C4-2B (cell line): ENCODE measurements around the gene UACA.

Experiments used
- H3K27ac ChIP-seq: fragments of 450-650 bp; 2 replicates; pipeline ENCODE4 v1.5.1; 2017
- CTCF ChIP-seq: fragments of 450-650 bp; conservative IDR thresholded peaks from 2 replicates; pipeline ENCODE4 v1.5.1; 2017; ENCODE audit warnings: mild to moderate bottlenecking
- ZFX ChIP-seq: fragments of 450-650 bp; IDR thresholded peaks from 2 replicates; pipeline ENCODE4 v1.6.1; 2017

UACA gene

DNA sequence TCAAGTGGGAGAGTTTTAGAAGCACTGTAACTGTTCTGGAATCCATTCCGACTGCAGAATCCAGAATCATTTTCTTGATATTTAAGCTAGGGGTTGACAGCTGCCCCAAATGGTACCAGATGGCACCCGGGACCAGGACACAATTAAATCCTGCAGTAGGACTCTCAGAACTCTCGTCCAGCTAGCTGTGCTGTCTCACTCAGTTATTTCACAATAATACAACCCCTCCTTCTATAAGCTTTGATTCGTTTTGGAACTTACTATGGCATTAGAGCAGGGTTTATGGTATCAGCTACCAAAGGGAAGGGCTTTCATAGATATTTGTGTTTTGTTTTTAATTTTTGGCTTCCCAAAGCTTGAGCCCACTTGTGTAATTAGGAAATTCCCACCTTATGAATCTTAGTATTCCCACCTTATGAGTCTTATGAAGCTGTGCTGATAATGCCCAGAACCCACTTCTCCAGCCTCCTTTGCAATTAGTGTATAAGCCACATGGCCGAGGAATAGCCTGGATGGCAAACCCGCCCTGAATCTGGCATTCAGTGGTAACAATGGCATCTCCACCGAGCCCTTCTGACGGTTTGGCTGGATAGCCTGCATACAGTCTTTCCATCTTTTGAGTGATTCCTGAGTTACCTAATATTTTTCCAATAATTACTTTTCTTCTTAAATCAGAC is 120.1 kb downstream of the UACA start:
- H3K27ac ChIP-seq, result no peak overlapping the region
- TF ChIP-seq ZFX (no peak), CTCF (no peak)

DNA sequence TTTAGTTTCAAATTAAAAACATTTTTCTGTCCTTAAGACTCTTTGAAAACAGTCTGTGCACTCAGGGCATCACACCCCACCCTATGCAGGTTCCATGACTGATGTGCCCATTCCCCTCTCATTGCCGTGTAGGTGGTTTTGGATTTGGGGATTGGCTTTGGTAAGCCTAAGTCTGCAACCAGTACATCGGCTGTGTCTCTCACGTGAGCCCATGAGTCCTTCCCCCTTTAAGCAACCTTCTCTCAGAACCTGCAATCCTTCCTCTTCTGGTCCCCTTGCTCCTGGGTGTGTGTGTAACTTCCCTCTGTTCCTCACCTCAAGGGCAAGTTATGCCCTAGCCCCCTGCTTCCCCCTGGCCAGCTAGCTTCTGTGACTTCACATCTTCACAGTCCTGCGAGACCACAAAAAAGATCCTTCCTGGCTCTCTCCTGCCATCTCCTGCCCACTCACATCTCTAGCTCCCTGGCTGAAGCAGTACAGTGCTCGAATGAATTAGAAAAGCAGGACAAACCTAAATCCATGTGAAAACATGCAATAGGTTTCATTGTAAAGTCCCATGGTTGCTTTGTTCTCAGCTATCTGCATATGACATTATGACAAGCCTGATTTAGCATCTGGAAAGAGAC is 126.7 kb downstream of the UACA start:
- TF ChIP-seq ZFX (no peak), CTCF (no peak)
- no peak overlapping the region for H3K27ac ChIP-seq

- H3K27ac ChIP-seq, result no peak overlapping the region
- no peak for TF ChIP-seq CTCF
- no peak for TF ChIP-seq ZFX
Observed at GRCh38 chr15:70635895-70636294, 127.5 kb downstream of the UACA start.

DNA sequence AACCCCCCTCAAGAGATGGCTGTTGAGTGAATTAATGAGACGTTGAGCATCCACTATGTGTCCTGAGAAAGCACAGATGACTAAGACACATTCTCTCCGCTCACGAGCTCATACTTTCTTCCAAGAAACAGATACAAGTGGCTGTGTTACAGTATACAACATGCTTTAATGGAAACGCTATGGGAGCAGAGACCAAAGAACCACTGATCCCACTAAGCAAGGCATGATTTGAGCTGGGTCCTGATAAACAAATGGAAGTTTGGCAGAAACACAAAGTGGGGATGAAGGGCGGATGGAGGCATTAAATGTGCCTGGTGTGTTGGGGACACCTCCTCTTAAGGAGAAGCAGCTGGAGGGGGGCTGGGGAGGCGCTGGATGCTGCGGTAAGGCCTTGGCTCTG is 129.4 kb downstream of the UACA start:
- no peak overlapping the region for H3K27ac ChIP-seq
- no peak for TF ChIP-seq ZFX
- TF ChIP-seq CTCF, result no peak

DNA sequence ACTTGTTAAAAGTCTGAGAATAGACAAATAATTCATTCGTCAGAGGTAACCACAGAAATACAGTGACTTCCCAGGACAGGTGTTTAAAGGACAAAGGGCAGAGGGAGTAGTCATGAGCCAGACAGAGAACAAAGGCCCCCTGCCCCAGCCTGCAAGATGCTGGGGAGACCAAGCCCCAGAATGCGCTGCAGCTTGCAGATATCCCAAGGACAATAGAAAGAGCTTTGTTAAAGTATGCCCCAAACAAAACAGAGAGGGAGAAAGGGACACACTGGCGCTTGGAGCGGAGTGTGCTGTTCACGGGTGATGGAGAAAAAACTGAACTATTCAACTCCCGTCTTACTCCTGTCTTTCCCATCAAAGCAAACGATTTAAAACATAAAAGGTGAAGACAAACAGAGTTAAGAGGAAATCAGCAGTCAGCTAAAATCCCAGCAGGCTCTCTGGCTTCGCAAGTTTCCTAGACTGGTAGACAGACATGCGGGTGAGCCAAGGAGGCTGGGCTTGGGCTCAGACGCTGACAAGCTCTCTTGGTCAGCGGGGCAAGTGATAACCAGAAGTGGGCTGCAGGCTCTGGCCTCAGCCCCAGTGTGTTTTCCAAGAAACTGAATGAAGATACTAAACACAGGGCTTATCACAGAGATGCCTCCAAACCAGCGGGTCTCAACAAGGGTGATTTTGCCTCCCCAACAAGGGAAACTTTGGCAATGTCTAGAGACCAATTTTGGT is 130.1 kb downstream of the UACA start:
- no peak for TF ChIP-seq ZFX
- no peak overlapping the region for H3K27ac ChIP-seq

DNA sequence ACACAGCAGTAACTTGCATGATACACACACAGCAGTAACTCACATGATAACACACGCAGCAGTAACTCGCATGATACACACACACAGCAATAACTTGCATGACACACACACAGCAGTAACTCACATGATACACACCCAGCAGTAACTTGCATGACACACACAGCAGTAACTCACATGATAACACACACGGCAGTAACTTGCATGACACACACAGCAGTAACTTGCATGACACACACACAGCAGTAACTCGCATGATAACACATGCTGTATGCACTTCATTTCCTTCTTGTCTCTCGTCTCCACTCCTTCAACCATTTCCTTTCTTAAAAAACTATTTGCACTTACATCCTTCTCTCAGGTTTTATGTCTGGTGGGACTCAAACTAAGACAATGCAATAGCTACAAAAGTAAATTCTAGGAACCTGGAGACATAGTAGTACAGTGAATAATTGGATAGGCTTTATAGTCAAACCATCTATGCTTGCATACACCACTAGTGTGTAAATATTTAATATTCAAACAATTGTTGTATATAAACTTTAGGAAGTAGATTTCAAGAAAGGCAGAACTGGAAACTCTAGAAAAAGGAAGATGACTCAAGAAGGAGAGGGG is 130.8 kb downstream of the UACA start:
- no peak for TF ChIP-seq ZFX
- no peak for TF ChIP-seq CTCF
- H3K27ac ChIP-seq, result no peak overlapping the region

DNA sequence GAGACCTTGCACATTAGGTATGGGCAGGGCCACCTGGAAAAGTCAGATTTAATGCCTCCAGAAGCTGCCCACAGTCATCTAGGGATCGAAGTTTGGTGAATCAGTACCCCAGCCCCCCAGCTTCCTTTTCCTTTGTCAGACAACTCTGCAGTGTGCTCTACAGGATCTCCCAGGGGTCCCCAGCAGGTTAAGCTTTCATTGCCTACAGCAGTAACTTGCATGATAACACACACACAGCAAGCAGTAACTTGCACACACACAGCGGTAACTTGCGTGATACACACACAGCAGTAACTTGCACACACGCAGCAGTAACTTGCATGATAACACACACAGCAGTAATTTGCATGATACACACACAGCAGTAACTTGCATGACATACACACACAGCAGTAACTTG is 131.3 kb downstream of the UACA start:
- H3K27ac ChIP-seq, result no peak overlapping the region
- no peak for TF ChIP-seq ZFX
- TF ChIP-seq CTCF, result no peak
